Gastrocnemius medialis (tissue), 4 donors: ENCODE results near the gene TUBG2. TPM values are rescaled to one million over a fixed set of nuclear protein-coding genes. Genes with fewer than 3 reads are reported as not detected.
A peak's percentile ranks its signal among the peaks of the same experiment; 100 is the strongest.
"Not testable (repeated sequence)": the region's sequence is repeated elsewhere in the genome, so short reads cannot be mapped to it uniquely, and the experiment has no call there.

Experiments used
- ATAC-seq, 2 donors: fragments of 150-250 bp; one replicate each; pipeline ENCODE4 v1.9.1; 2016
- DNase-seq, 2 donors: peaks; one replicate each; pipeline ENCODE4 v3.0.0-alpha.2; 2019
- H3K27ac ChIP-seq, 4 donors: fragments of 200-600 bp; sonication (generic); 1 replicate in 1 of 4; 2 replicates in 3 of 4; pipeline ENCODE4 v1.5.1; 2016 to 2018; ENCODE audit warnings: mild to moderate bottlenecking in 2 of 4, moderate library complexity in 1 of 4
- H3K27me3 ChIP-seq, 3 donors: fragments of 200-600 bp; sonication (generic) in 2 of 3; 1 replicate in 1 of 3; 2 replicates in 2 of 3; pipeline versions ENCODE4 v1.5.1 to v1.6.0; 2016 to 2019; ENCODE audit warnings: mild to moderate bottlenecking in 1 of 3, moderate library complexity in 1 of 3
- H3K36me3 ChIP-seq, 2 donors: fragments of 200-600 bp; sonication (generic) in 1 of 2; one replicate each; pipeline ENCODE4 v1.5.1; 2017 to 2018
- H3K4me1 ChIP-seq, 2 donors: fragments of 200-600 bp; sonication (generic) in 1 of 2; one replicate each; pipeline ENCODE4 v1.5.1; 2016 to 2017; ENCODE audit warnings: mild to moderate bottlenecking in 2 of 2
- H3K4me3 ChIP-seq, 4 donors: fragments of 200-600 bp; sonication (generic) in 3 of 4; 1 replicate in 1 of 4; 2 replicates in 3 of 4; pipeline ENCODE4 v1.5.1; 2016 to 2019; ENCODE audit warnings: mild to moderate bottlenecking in 2 of 4
- H3K9me3 ChIP-seq, 3 donors: fragments of 200-600 bp; sonication (generic) in 2 of 3; 1 replicate in 1 of 3; 2 replicates in 2 of 3; pipeline ENCODE4 v1.5.1; 2016 to 2019
- CTCF ChIP-seq, 5 experiments: fragments of 450-650 bp in 3 of 5; fragments of 200-600 bp in 2 of 5; sonication (generic) in 2 of 5; IDR thresholded peaks in 4 of 5; conservative IDR thresholded peaks in 1 of 5; 1 replicate in 4 of 5; 2 replicates in 1 of 5; pipeline ENCODE4 v1.5.1; 2016 to 2019; ENCODE audit warnings: antibody characterized with exemption in 5 of 5, mild to moderate bottlenecking in 3 of 5, moderate library complexity in 3 of 5
- POLR2A ChIP-seq, 2 donors: fragments of 450-650 bp; IDR thresholded peaks; one replicate each; pipeline ENCODE4 v1.6.1; 2017; ENCODE audit warnings: antibody characterized with exemption in 2 of 2, mild to moderate bottlenecking in 2 of 2, moderate library complexity in 2 of 2
- in situ Hi-C, 4 donors: fragments of 200-750 bp; cut with MboI; loops; one replicate each; pipeline versions ENCODE4 v1.15.0 to v1.8.0; 2017; ENCODE audit warnings: low sequenced_read_pairs in 4 of 4
- intact Hi-C: fragments of 100-400 bp; cut with DNase I; formaldehyde crosslinking; loops from one replicate; pipeline ENCODE4 v1.15.1; 2023; ENCODE audit warnings: low total_unique reads
- total RNA-seq, 4 donors: library from RNA; depleted of rRNA; stranded (reverse); fragments of >200 nt; gene quantifications; one replicate each; pipeline versions ENCODE4 v1.1.0 to v1.2.3, GENCODE V29; 2016

The TUBG2 gene
- 1 to 10 TPM; 3.9 to 5.2 (median 4.2) TPM for total RNA-seq

- Histone ChIP-seq H3K4me1 (peaks cover 7 to 12% of the 10 kb centered on the region in 2 donors), H3K27me3 (no peaks in the 10 kb centered on the region), H3K36me3 (no peaks in the 10 kb centered on the region), H3K27ac (peak within 1 kb of the TSS; percentile 62 to 72 (median 67)), H3K9me3 (no peaks in the 10 kb centered on the region), H3K4me3 (peak within 1 kb of the TSS; percentile 58 to 76 (median 72))
- DNase-seq (peak; percentile 52 to 79), ATAC-seq (peak; percentile 63 to 83)
- TF ChIP-seq CTCF (IDR thresholded peaks at IDR 0.05 in 4 of 5, conservative IDR thresholded peaks at IDR 0.05 in 1 of 5): no peak
- peak; percentile 37 to 38 for TF ChIP-seq POLR2A (IDR thresholded peaks at IDR 0.05)
- in situ Hi-C loops (no loop called here), intact Hi-C loops (no loop called here)
Measured at GRCh38 chr17:42659079-42659931, at the start of gene TUBG2. TSS of gene TUBG2 (plus strand) at chr17:42659284. CDS start at chr17:42659504, 220 bp downstream.

- H3K27me3 ChIP-seq, H3K9me3 ChIP-seq: not testable (repeated sequence)
- in situ Hi-C loops: loop anchor here in 2 of 4 donors (10.0 kb wide), 2 partner anchors 55 to 65 kb away; partner anchors contain the start of gene PLEKHH3 (in 1 of the 2)
- peaks cover 41 to 44% of the 10 kb centered on the region in 2 donors for H3K4me1 ChIP-seq
- intact Hi-C loops: loop anchor here (1.0 kb wide), 2 partner anchors 33 to 69 kb away; partner anchors contain the start of gene PSMC3IP
- ATAC-seq: peak; percentile 56 to 64
- H3K27ac ChIP-seq: peak overlapping the region; percentile 93 to 99 (median 96)
- peak; percentile 45 to 74 for DNase-seq
- peak overlapping the region; percentile 75 to 100 (median 94) for H3K4me3 ChIP-seq
- H3K36me3 ChIP-seq: peaks cover 0 to 34% of the 10 kb centered on the region in 2 donors
Measured at GRCh38 chr17:42609814-42610801, 49.0 kb upstream of the TUBG2 start.

- Histone ChIP-seq H3K4me1 (peaks cover 27 to 29% of the 10 kb centered on the region in 2 donors), H3K27me3 (no peaks in the 10 kb centered on the region), H3K27ac (no peak overlapping the region), H3K4me3 (no peak overlapping the region), H3K9me3 (no peaks in the 10 kb centered on the region), H3K36me3 (peaks cover 0 to 44% of the 10 kb centered on the region in 2 donors)
- DNase-seq (no peak), ATAC-seq (no peak)
- TF ChIP-seq POLR2A (IDR thresholded peaks at IDR 0.05): no peak
- no peak for TF ChIP-seq CTCF (IDR thresholded peaks at IDR 0.05 in 4 of 5, conservative IDR thresholded peaks at IDR 0.05 in 1 of 5)
- in situ Hi-C loops: loop anchor here in 2 of 4 donors (10.0 kb wide), 2 partner anchors 53 to 63 kb away; partner anchors contain the start of gene PLEKHH3 (in 1 of the 2)
- intact Hi-C loops: no loop called here
Measured at GRCh38 chr17:42612013-42612412, 47.1 kb upstream of the TUBG2 start.

- Histone ChIP-seq H3K27ac (no peak overlapping the region), H3K4me3 (no peak overlapping the region), H3K4me1 (peaks cover 26 to 30% of the 10 kb centered on the region in 2 donors), H3K36me3 (peaks cover 0 to 44% of the 10 kb centered on the region in 2 donors), H3K27me3 (no peaks in the 10 kb centered on the region), H3K9me3 (no peaks in the 10 kb centered on the region)
- TF ChIP-seq POLR2A (IDR thresholded peaks at IDR 0.05) (no peak), CTCF (IDR thresholded peaks at IDR 0.05 in 4 of 5, conservative IDR thresholded peaks at IDR 0.05 in 1 of 5) (no peak)
- in situ Hi-C loops (loop anchor here in 2 of 4 donors (10.0 kb wide), 2 partner anchors 51 to 61 kb away; partner anchors contain the start of gene PLEKHH3 (in 1 of the 2)), intact Hi-C loops (no loop called here)
- DNase-seq (no peak), ATAC-seq (no peak)
Measured at GRCh38 chr17:42613699-42614295, 45.3 kb upstream of the TUBG2 start.
